GM12872 (cell line): ENCODE measurements around the gene TTC39C.

Experiments
- CTCF ChIP-seq: IDR thresholded peaks from 3 replicates; pipeline ENCODE4 v1.5.1; 2011; ENCODE audit warnings: low read depth, mild to moderate bottlenecking, low read length, moderate library complexity; ENCODE audit not compliant: insufficient read depth

The TTC39C gene

DNA sequence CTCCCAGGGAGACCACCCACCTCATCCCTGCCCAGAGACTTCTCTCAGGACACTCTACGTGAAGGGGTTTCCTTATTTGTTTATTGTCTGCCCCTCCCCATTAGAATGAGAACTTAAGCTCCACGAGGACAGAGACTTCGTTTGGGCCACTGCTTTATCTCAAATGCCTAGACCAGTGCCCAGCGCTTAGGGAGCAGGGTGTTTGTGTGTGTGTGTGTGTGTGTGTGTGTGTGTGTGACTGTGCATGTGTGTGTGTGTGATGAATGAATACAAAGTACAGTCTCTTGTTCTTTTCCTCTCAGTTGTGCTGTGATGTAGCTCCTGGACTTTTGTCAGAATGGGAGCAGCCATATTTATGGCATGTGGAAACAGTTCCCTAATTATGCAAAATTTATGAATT is 89.9 kb downstream of the TTC39C start:
- no peak for TF ChIP-seq CTCF

GRCh38 chr18:24108641-24109040 is 94.1 kb downstream of the TTC39C start:
- TF ChIP-seq CTCF, result no peak

DNA sequence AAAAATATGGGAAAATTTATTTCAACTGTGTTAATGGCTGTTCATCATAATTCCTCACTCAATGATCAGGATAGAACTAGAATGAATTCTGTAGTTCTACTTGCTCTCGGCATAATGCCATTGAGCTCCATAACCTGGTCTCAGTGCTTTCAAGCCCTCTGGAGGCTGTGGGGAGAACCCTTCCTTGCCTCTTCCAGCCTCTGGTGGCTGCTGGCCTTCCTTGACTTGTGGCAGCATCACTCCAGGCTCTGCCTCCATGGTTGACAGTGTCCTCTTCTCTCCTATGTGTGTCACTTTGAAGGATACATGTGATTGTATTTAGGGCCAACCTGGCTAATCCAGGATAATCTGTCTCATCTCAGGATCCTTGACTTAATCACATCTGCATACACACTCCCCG is 97.4 kb downstream of the TTC39C start:
- no peak for TF ChIP-seq CTCF

DNA sequence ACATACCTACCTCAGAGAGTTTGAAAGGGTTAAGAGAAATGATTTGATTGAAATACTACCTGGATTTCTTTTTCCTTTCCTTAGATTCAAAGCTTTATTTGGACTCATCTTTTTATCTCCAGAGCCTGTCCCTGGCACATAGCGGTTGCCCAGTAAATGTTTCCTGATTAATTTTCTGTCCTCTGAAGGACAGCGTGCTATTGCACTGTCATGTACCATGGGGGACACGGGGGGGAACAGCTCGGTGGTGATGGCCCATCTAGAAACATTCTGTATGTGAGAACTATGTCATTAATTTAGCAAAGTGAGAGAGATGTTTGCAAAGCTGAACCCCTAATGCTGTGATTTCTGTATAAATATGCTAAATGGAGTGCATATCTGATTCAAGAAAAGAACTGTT is 97.9 kb downstream of the TTC39C start:
- no peak for TF ChIP-seq CTCF

DNA sequence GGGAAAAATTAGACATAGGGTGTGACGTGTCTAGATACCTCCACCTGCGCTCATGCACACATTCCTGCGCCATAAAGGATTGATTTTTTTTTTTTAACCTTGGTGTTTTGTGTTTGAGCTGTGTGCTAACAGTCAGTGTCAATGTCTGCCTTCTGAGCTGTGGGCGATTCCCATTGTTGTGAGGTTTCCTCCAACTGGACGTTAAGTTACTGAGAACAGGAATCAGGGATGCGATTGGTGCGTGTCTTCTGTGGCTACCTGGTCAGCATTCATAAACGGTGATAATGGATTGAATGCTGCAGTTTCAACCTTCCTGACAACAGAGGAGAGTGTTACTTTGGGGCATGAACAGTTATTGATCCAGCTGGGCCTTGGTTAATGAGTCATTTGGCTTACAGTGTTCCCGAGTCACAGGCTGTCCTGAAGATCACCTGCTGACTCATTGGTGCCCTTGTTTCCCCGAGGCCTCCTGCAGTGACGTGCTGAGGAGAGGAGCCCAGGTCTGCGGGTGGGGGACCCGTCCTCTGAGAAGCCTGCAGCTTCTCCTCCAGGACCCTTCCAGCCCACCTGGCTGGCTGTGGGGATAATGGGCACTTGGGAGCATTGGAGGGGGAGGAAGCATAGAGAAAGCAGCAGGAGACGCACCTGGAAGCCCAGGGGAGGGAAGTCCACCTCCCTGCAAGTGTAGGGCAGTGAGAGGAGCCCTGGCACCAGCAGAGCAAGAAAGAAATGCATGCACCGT is 98.5 kb downstream of the TTC39C start:
- no peak for TF ChIP-seq CTCF

DNA sequence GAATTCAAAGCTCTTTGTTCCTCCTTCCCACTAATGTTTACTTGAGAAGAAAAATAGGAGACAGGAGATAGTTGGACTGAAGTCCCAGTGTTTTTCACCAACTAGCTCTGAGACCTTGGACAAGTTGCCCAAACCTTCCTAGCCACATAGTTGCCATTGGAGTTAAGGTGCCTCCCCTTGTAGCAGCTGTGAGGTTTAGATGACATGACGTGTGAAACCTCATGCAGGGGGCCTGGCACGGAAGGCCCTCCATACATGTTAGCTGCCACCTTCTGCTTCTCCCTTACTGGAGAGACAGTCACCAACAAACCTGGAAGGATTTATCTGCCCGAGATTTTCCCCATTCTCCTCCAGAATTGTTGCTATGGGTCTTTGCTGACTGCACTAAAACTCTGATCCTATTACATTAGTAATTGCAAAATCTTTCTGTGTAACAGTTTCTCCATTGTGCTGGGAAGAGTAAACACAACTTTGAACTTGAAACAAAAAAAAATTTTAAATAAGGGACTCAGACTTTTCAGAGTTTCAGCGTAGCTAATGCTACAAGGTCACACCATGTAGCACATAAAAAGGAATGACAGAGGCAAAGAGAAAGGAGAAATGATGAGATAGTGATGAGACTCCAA is 100.5 kb downstream of the TTC39C start:
- no peak for TF ChIP-seq CTCF

DNA sequence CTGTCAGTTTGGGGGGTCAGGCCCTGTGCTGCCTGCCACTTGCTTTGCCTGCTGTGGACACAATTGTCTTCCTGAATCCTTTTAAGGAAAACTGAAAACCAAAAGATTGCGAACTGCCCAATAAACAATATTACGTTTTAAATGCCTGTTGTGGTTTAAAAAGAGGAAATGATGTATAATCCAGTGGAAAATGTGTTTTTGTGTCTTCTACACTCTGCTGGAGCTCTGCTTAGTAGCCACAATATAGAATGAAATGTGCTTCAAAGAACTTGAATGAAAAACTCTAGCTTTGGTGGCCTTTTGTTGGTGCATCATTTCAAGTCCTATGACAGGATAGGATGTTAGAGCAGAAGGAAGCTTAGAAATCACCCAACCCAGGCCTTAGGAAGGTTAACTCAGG is 101.1 kb downstream of the TTC39C start:
- no peak for TF ChIP-seq CTCF
